ENCODE measurements around the gene LRRC27. TPM values are rescaled to one million over a fixed set of nuclear protein-coding genes. Genes with fewer than 3 reads are reported as not detected.

LRRC27 gene
- total RNA-seq, 1 experiment from 2014 or later = 4.1 TPM

GRCh38 chr10:132334631-132335188, 2.7 kb downstream of the LRRC27 start:
- peaks cover 18% of the 10 kb centered on the region for H3K79me2 ChIP-seq (ENCODE audit: insufficient read depth, low read length)
- ATAC-seq (no peak), DNase-seq (ENCODE audit: low read depth, low spot score) (no peak)
- no peak overlapping the region for H3K9ac ChIP-seq (ENCODE audit: low read length)
- H3K27me3 ChIP-seq (ENCODE audit: insufficient read depth, low read length) = no peaks in the 10 kb centered on the region
- H3K36me3 ChIP-seq (ENCODE audit: control insufficient read depth in 1 of 2, insufficient read depth in 2 of 2, low read length in 2 of 2) = no peaks in the 10 kb centered on the region
- peaks cover 8 to 19% of the 10 kb centered on the region in 2 experiments; a peak in 2 of 4 replicates for H3K4me1 ChIP-seq (ENCODE audit: control insufficient read depth in 1 of 2, insufficient read depth in 2 of 2, low read length in 2 of 2)
- no peak overlapping the region for H2AFZ ChIP-seq (ENCODE audit: low read depth, low read length, poor library complexity, severe bottlenecking)
- intact Hi-C loops (cut with micrococcal nuclease) = no loop called here
- TF ChIP-seq EZH2phosphoT487 (IDR thresholded peaks at IDR 0.05; ENCODE audit: borderline replicate concordance) = no peak
- no peak for TF ChIP-seq POLR2AphosphoS5 (IDR thresholded peaks at IDR 0.05; ENCODE audit: low read depth, low read length)
- no peak for TF ChIP-seq SIN3A (IDR thresholded peaks at IDR 0.05; ENCODE audit: low read depth)
- no peak for TF ChIP-seq ZNF274 (IDR thresholded peaks at IDR 0.05; ENCODE audit: low read depth, low read length)
- no peak for TF ChIP-seq POLR2A (IDR thresholded peaks at IDR 0.05; ENCODE audit: borderline replicate concordance, extremely low read depth, insufficient read depth, insufficient read length)
- no peak for TF ChIP-seq TCF7L2 (IDR thresholded peaks at IDR 0.05; ENCODE audit: borderline replicate concordance, extremely low read depth, insufficient read depth, insufficient read length)
- no peak for TF ChIP-seq CEBPB (IDR thresholded peaks at IDR 0.05; ENCODE audit: low read depth)
- no peak for TF ChIP-seq RAD21 (IDR thresholded peaks at IDR 0.05; ENCODE audit: low read depth)
- no peak for TF ChIP-seq JUND (IDR thresholded peaks at IDR 0.05)
- no peak for TF ChIP-seq ELF1 (IDR thresholded peaks at IDR 0.05; ENCODE audit: borderline replicate concordance, low read depth)
- TF ChIP-seq CBX3 (IDR thresholded peaks at IDR 0.05; ENCODE audit: low read depth) = no peak
- TF ChIP-seq ZFX (IDR thresholded peaks at IDR 0.05) = no peak
- TF ChIP-seq, protein P1, sequence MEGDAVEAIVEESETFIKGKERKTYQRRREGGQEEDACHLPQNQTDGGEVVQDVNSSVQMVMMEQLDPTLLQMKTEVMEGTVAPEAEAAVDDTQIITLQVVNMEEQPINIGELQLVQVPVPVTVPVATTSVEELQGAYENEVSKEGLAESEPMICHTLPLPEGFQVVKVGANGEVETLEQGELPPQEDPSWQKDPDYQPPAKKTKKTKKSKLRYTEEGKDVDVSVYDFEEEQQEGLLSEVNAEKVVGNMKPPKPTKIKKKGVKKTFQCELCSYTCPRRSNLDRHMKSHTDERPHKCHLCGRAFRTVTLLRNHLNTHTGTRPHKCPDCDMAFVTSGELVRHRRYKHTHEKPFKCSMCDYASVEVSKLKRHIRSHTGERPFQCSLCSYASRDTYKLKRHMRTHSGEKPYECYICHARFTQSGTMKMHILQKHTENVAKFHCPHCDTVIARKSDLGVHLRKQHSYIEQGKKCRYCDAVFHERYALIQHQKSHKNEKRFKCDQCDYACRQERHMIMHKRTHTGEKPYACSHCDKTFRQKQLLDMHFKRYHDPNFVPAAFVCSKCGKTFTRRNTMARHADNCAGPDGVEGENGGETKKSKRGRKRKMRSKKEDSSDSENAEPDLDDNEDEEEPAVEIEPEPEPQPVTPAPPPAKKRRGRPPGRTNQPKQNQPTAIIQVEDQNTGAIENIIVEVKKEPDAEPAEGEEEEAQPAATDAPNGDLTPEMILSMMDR (IDR thresholded peaks at IDR 0.05 in 2 of 3, conservative IDR thresholded peaks at IDR 0.05 in 1 of 3; ENCODE audit: borderline replicate concordance in 1 of 3, insufficient read depth in 1 of 3, low read depth in 2 of 3, low read length in 2 of 3) = no peak
- no peak for TF ChIP-seq EZH2 (IDR thresholded peaks at IDR 0.05)
- no peak for TF ChIP-seq SRF (IDR thresholded peaks at IDR 0.05; ENCODE audit: low read depth)
- TF ChIP-seq MAX (IDR thresholded peaks at IDR 0.05) = no peak
- TF ChIP-seq EGR1 (IDR thresholded peaks at IDR 0.05; ENCODE audit: low read depth) = no peak
- BruUV-seq (replicated peaks) = no TSS peak
- H3K4me2 ChIP-seq (ENCODE audit: low read length) = no peak overlapping the region
- H3K9me2 ChIP-seq (ENCODE audit: insufficient read depth) = no peaks in the 10 kb centered on the region
- RAD21 ChIA-PET (ENCODE audit: low non-redundant PET in 1 of 2, low total read pairs in 2 of 2, uncharacterized antibody in 2 of 2, unreplicated experiment in 2 of 2) = no interaction called here
- CTCF ChIA-PET = no interaction called here
- POLR2A ChIA-PET = no interaction called here
- H3K4me3 ChIP-seq (replicated peaks in 1 of 2; ENCODE audit: low read depth in 1 of 2, low read length in 2 of 2) = no peak overlapping the region
- H3K9me3 ChIP-seq (ENCODE audit: control insufficient read depth in 1 of 2, insufficient read depth in 1 of 2, low read depth in 1 of 2, low read length in 2 of 2) = no peaks in the 10 kb centered on the region
- H4K20me1 ChIP-seq (ENCODE audit: insufficient read depth) = no peaks in the 10 kb centered on the region
- H3K27ac ChIP-seq (ENCODE audit: low read depth, low read length) = no peak overlapping the region
